MM.1S (cell line): Measurements from ENCODE around the gene COL20A1.

ENCODE experiments used
- CTCF ChIP-seq: fragments of 300-600 bp; sonication (generic); IDR thresholded peaks from 2 replicates; pipeline ENCODE4 v1.5.1; 2016; ENCODE audit warnings: antibody characterized with exemption, low read length, mixed read lengths
- EZH2 ChIP-seq: fragments of 300-600 bp; sonication (generic); optimal IDR thresholded peaks from 2 replicates; pipeline ENCODE3; 2017; ENCODE audit warnings: low read depth, mild to moderate bottlenecking, antibody characterized with exemption, low read length, mixed read lengths

- TF ChIP-seq EZH2 (no peak), CTCF (no peak)
Measured at GRCh38 chr20:63315240-63315689, 22.3 kb downstream of the COL20A1 start.
